LNCAP (cell line): Measurements from ENCODE around the gene RRAS2.

Experiments
- TF ChIP-seq, protein P1 (sequence below): fragments of 450-650 bp; IDR thresholded peaks from 2 replicates; pipeline ENCODE4 v1.5.1; 2017; ENCODE audit warnings: mild to moderate bottlenecking

Gene RRAS2

DNA sequence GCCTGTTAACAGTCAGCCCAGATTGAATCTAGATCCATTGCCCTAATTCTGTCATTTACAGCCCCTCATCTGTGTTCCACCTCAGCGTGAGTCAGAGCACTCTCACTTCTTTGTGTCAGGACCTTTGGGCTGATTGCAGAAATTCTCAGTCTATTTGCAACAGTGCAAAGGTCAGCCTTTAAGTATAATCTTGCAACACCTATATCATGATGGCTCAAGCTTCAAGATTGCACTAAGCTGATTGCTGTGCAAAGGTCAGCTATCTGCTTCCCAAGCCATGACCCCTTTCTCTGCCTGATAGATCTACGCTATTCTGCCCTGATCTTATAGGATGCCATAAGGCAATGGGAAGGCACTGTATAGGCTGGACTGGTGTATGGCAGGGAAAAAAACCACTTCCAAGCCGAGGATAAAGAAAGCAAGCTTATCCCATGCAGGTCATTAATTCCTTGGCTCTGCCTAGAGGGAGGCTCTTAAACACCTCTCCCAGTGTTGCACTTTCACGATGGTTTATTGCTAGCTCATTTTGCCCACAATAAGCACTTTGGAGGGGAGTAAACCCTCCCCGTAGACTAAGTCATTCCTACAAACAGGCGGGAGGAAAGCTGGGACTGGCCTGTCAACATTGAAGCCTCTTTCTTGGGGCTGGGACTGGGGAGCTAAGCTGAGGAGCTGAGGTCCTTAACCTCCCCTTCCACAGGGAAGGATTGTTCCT is 100.6 kb downstream of the RRAS2 start:
- TF ChIP-seq, protein P1, sequence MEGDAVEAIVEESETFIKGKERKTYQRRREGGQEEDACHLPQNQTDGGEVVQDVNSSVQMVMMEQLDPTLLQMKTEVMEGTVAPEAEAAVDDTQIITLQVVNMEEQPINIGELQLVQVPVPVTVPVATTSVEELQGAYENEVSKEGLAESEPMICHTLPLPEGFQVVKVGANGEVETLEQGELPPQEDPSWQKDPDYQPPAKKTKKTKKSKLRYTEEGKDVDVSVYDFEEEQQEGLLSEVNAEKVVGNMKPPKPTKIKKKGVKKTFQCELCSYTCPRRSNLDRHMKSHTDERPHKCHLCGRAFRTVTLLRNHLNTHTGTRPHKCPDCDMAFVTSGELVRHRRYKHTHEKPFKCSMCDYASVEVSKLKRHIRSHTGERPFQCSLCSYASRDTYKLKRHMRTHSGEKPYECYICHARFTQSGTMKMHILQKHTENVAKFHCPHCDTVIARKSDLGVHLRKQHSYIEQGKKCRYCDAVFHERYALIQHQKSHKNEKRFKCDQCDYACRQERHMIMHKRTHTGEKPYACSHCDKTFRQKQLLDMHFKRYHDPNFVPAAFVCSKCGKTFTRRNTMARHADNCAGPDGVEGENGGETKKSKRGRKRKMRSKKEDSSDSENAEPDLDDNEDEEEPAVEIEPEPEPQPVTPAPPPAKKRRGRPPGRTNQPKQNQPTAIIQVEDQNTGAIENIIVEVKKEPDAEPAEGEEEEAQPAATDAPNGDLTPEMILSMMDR = no peak

DNA sequence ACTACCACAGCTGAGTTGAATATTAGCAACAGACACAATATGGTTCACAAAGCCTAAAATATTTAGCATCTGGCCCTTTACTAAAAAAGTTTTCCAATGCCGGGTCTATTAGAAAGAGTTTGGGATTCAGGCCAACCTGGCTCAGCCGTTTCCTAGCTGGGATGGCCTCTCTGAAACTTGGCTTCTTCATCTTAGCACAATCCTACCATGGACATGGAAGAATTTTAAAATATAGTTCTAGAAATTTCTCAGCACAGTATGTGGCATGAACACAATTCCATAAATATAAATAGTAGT is 103.8 kb downstream of the RRAS2 start:
- TF ChIP-seq, protein P1 = no peak

DNA sequence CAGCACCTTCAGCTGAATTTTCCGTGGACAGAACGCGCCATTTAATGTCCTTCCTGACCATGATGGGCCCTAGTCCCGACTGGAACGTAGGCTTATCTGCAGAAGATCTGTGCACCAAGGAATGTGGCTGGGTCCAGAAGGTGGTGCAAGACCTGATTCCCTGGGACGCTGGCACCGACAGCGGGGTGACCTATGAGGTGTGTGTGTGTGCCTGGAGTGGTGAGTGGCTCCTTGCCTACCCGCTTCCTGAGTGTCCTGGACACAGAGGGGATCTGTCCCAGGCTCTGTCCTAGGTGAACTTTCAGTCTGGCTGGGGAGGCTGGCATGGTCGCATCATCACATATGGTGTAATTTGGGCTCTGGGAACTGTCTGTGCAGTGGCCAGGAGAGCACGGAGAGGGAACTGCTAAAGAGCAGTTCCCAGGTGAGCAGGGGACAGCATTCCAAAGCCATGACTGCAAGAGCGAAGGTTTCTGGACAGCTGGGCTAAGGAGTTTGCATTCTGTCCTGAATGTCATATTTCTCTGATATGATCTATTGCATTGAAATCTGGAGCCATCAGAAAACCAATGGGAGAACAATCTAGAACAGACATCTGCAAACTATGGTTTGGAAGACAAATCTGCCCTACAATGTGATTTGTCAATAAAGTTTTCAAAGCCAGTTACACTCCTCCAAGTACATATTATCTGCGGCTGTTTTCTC is 104.3 kb downstream of the RRAS2 start:
- TF ChIP-seq, protein P1 = no peak

DNA sequence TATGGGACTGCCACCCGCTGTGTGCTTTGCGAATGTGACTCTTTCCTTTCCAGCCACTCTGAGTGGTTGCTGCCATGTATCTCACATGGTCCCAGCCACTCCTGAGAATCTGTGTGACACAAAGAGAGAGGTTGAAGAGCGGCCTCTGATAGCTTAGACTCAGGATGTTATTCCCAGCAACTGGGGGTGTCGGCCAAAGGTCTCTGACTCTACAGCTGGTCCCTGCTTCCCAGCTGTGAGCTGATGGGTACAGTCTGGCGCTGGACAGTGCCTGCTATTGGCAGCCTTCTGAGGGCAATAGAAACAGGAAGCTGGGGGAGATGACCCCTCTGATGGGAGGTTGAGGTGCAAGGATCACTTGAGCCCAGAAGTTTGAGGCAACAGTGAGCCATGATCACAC is 105.1 kb downstream of the RRAS2 start:
- TF ChIP-seq, protein P1 = no peak

DNA sequence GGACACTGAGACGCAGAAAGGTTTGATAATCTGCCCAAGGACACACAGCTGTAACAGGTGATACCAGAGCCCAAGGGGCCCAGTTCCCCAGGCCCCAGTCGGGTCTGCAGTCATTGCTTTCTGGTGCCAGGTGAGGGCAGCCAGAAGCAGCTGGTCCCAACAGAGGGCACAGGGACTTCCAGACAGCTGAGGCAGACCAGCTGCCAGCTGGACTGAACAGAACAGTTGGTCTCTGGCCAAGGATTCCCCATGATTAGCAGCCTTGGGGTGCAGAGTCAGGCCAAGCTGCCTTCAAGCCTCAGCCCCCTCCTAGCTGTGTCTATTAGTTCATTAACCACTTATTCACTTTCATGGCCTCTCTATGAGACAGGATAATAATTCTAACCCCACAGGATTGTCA is 105.6 kb downstream of the RRAS2 start:
- TF ChIP-seq, protein P1 = no peak

DNA sequence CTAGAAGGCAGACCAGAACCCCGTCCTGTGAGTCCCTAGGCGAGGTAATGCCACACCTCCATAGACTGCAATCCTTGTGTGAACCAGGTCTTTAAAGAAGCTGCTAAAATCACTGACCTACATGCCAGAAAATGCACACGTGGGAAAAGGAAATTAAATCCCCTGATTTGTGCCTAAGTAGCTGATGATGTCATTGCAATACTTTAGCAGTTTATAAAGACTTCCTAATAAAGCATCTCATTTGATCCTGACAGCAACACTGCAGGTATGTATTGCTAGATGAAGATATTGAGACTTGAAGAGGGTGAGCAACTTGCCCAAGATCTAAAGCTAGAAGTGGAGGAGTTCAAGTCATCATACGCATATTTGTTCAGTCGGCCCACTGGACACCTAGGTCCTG is 107.2 kb downstream of the RRAS2 start:
- TF ChIP-seq, protein P1 = no peak

DNA sequence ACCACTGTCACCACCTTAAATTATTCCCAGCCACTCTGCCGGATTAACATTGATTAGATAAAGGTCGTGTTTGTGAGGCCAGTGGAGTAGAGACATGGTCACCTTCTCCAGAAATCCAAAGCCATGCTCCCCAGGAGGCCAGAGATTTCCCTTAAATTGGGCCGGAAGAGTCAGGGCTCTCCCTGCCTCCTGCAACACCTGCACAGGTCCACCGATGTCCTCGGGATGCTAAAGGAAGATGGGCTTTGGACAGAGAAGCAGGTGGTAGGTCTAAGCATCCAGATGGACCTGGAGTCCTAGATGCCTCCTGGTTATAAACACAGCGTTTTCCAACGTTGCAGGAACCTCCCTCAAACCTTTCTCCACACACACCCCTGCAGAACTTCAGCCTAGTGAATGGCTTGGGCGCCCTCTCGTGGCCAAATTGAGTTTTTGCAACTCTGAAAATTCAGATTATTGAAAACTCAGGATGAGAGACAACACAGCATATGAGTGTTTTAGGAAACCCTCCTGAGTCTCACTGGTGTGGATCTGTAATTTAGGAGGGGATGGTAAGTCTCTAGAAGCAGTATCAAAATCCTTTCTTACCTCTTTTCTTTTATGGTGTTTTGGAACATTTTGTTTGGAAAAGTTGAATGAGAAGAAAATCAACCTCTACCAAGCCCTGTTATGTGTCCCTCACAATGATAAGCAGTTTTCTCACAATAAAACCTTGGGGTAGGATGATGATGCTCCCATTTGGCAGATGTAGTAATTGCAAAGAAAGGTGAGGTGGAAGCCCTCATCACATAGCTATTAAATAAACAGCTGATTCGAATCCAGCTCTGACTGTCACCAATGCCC is 109.6 kb downstream of the RRAS2 start:
- TF ChIP-seq, protein P1 = peak; percentile 79
